Neuron (in vitro differentiated cells): ENCODE measurements around the gene CNTN4.

Source experiments
- H2AFZ ChIP-seq: one replicate; pipeline ENCODE4 v1.6.1; 2013; ENCODE audit warnings: low read depth, mild to moderate bottlenecking, inconsistent platforms, low read length, moderate library complexity
- H3K27me3 ChIP-seq: one replicate; pipeline ENCODE4 v1.6.1; 2013; ENCODE audit warnings: low read length; ENCODE audit not compliant: insufficient read depth
- H3K36me3 ChIP-seq: one replicate; pipeline ENCODE4 v1.6.1; 2013; ENCODE audit warnings: low read length; ENCODE audit not compliant: insufficient read depth
- H3K4me1 ChIP-seq: one replicate; pipeline ENCODE4 v1.6.1; 2013; ENCODE audit warnings: low read length; ENCODE audit not compliant: insufficient read depth
- H3K4me3 ChIP-seq: 2 replicates; pipeline ENCODE4 v1.5.1; 2013; ENCODE audit warnings: mild to moderate bottlenecking, low read length, moderate library complexity
- H3K9me3 ChIP-seq: one replicate; pipeline ENCODE4 v1.6.1; 2013; ENCODE audit warnings: low read length

Gene CNTN4

GRCh38 chr3:2847062-2847841 is 748.6 kb downstream of the CNTN4 start:
- H3K9me3 ChIP-seq, result no peaks in the 10 kb centered on the region
- no peak overlapping the region for H2AFZ ChIP-seq
- H3K4me1 ChIP-seq, result no peaks in the 10 kb centered on the region
- H3K4me3 ChIP-seq, result no peak overlapping the region
- H3K27me3 ChIP-seq, result no peaks in the 10 kb centered on the region
- no peaks in the 10 kb centered on the region for H3K36me3 ChIP-seq

DNA sequence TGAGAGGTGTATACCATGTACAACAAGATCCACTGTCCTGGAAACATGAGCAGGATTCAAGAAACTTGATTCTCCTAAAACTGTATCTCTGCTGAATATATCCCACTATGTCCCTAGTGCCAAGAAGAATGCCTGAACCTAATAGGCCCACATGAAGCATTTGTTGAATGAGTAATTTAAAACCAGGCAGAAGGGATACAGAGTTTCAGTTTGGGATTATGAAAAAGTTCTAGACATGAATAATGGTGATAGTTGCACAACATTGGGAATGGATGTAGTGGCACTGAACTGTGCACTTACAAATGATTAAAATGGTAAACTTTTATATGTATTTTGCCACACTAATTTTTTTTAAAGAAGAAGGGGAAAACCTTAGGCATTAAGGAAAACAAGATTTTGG is 750.4 kb downstream of the CNTN4 start:
- Histone ChIP-seq H3K36me3 (no peaks in the 10 kb centered on the region), H2AFZ (no peak overlapping the region), H3K4me3 (no peak overlapping the region), H3K27me3 (no peaks in the 10 kb centered on the region), H3K4me1 (no peaks in the 10 kb centered on the region), H3K9me3 (no peaks in the 10 kb centered on the region)

DNA sequence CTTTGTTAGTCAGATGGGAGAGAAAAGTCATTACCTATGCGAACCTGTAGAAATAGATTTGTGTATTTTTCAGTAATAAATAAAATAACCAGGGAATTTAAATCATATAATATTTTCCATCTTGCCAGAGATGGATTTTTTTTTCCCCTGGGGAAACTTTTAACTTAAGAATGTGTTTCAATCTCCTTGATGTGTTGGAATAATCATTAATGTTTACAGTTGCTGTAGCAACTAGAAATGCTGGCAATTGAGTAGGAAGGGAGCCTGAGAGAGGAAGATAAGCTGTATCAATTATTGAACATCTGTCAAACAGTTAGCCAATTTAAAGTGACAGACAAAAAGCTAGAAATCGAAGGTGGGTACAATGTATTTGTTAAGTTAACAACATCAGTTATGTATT is 752.0 kb downstream of the CNTN4 start:
- Histone ChIP-seq H2AFZ (no peak overlapping the region), H3K4me1 (no peaks in the 10 kb centered on the region), H3K4me3 (no peak overlapping the region), H3K36me3 (no peaks in the 10 kb centered on the region), H3K9me3 (no peaks in the 10 kb centered on the region), H3K27me3 (no peaks in the 10 kb centered on the region)

GRCh38 chr3:2851361-2851760 is 752.7 kb downstream of the CNTN4 start:
- Histone ChIP-seq H3K27me3 (no peaks in the 10 kb centered on the region), H2AFZ (no peak overlapping the region), H3K4me1 (no peaks in the 10 kb centered on the region), H3K4me3 (no peak overlapping the region), H3K36me3 (no peaks in the 10 kb centered on the region), H3K9me3 (no peaks in the 10 kb centered on the region)

GRCh38 chr3:2851835-2852234 is 753.2 kb downstream of the CNTN4 start:
- Histone ChIP-seq H3K9me3 (no peaks in the 10 kb centered on the region), H3K36me3 (no peaks in the 10 kb centered on the region), H3K27me3 (no peaks in the 10 kb centered on the region), H3K4me3 (no peak overlapping the region), H3K4me1 (no peaks in the 10 kb centered on the region), H2AFZ (no peak overlapping the region)

DNA sequence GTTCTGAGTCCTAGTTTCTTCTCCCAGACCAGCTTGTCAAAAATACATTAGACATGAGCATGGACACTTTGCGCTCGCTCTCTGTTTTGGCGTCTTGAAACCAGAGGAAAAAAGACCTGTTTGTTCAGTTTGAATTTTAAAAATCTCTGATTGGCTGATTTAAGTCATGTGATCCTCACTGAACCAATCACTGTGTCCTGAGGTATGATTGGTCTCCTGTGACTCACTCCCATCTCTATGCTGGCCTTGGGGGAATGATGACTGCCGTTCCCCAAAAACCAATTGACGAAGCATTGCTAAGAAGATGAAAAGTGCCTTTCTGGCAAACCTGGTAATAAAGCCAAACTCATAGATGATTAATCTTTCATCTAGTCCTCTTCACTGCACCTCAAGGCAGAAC is 755.0 kb downstream of the CNTN4 start:
- no peak overlapping the region for H3K4me3 ChIP-seq
- no peaks in the 10 kb centered on the region for H3K36me3 ChIP-seq
- no peaks in the 10 kb centered on the region for H3K27me3 ChIP-seq
- H3K9me3 ChIP-seq, result no peaks in the 10 kb centered on the region
- H2AFZ ChIP-seq, result no peak overlapping the region
- H3K4me1 ChIP-seq, result no peaks in the 10 kb centered on the region

GRCh38 chr3:2856138-2857133 is 757.8 kb downstream of the CNTN4 start:
- Histone ChIP-seq H3K36me3 (no peaks in the 10 kb centered on the region), H2AFZ (no peak overlapping the region), H3K9me3 (no peaks in the 10 kb centered on the region), H3K4me1 (no peaks in the 10 kb centered on the region), H3K4me3 (no peak overlapping the region), H3K27me3 (no peaks in the 10 kb centered on the region)

GRCh38 chr3:2860626-2861025 is 762.0 kb downstream of the CNTN4 start:
- Histone ChIP-seq H3K27me3 (no peaks in the 10 kb centered on the region), H2AFZ (no peak overlapping the region), H3K4me1 (no peaks in the 10 kb centered on the region), H3K36me3 (no peaks in the 10 kb centered on the region), H3K9me3 (no peaks in the 10 kb centered on the region), H3K4me3 (no peak overlapping the region)

GRCh38 chr3:2861120-2861519 is 762.5 kb downstream of the CNTN4 start:
- no peak overlapping the region for H2AFZ ChIP-seq
- H3K9me3 ChIP-seq, result no peaks in the 10 kb centered on the region
- no peaks in the 10 kb centered on the region for H3K4me1 ChIP-seq
- no peaks in the 10 kb centered on the region for H3K36me3 ChIP-seq
- H3K27me3 ChIP-seq, result no peaks in the 10 kb centered on the region
- H3K4me3 ChIP-seq, result no peak overlapping the region

GRCh38 chr3:2861920-2862319 is 763.3 kb downstream of the CNTN4 start:
- no peaks in the 10 kb centered on the region for H3K36me3 ChIP-seq
- no peak overlapping the region for H3K4me3 ChIP-seq
- H3K4me1 ChIP-seq, result no peaks in the 10 kb centered on the region
- no peak overlapping the region for H2AFZ ChIP-seq
- no peaks in the 10 kb centered on the region for H3K27me3 ChIP-seq
- H3K9me3 ChIP-seq, result no peaks in the 10 kb centered on the region

DNA sequence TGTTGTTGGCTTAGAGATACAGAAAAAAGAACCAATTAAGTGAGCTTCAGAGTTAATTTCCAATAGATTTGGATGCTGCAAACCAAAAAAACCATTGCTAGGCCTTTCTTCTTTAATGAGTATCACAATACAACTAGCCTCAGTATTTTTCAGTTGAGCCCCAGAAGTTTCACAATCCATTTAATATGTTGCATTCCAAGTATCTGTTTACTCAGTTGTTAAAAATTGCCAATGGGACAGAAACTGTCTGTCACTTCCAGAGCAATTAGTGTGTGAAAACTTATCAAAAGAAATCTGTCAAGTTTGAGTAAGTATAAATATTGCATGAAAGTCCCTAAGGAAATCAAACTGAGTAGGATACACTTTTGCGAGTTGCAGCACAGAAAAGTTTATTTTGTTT is 763.7 kb downstream of the CNTN4 start:
- Histone ChIP-seq H3K36me3 (no peaks in the 10 kb centered on the region), H2AFZ (no peak overlapping the region), H3K4me3 (no peak overlapping the region), H3K9me3 (no peaks in the 10 kb centered on the region), H3K27me3 (no peaks in the 10 kb centered on the region), H3K4me1 (no peaks in the 10 kb centered on the region)

DNA sequence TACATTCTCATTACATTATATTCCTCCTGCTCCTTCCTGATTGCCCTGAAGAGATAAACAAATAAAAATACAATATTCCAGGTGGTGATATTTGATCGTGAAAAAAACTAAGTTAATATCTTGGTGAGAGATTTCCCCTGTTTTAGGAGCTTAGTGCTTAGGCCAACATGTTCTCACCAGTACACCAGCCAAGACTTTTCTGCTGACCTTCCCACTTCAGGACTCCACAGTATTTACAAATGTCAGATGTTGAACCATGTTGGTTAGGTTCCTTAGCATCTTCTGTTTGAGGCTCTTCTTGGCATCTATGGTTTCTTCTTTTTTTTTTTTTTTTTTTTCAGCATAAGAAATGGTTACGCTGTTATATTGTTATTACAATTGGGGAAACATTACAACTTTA is 764.5 kb downstream of the CNTN4 start:
- Histone ChIP-seq H3K4me1 (no peaks in the 10 kb centered on the region), H3K9me3 (no peaks in the 10 kb centered on the region), H3K27me3 (no peaks in the 10 kb centered on the region), H3K36me3 (no peaks in the 10 kb centered on the region), H3K4me3 (no peak overlapping the region), H2AFZ (no peak overlapping the region)

- no peaks in the 10 kb centered on the region for H3K9me3 ChIP-seq
- H2AFZ ChIP-seq, result no peak overlapping the region
- no peak overlapping the region for H3K4me3 ChIP-seq
- no peaks in the 10 kb centered on the region for H3K36me3 ChIP-seq
- no peaks in the 10 kb centered on the region for H3K27me3 ChIP-seq
- no peaks in the 10 kb centered on the region for H3K4me1 ChIP-seq
Measured at GRCh38 chr3:2869905-2870304, 771.2 kb downstream of the CNTN4 start.
